GM12865 (cell line): Measurements from ENCODE around the gene TUBA8.

Experiments used
- DNase-seq: peaks from one replicate; pipeline ENCODE4 v3.0.0; 2010; ENCODE audit warnings: low read depth
- H3K4me3 ChIP-seq: 2 replicates; pipeline ENCODE4 v1.5.1; 2011; ENCODE audit warnings: mild to moderate bottlenecking, low read depth, low read length, control low read depth
- TF ChIP-seq, protein P1 (sequence below): IDR thresholded peaks from 2 replicates; pipeline ENCODE4 v1.5.1; 2011; ENCODE audit warnings: low read length, control low read depth, low read depth, inconsistent platforms; ENCODE audit not compliant: insufficient read depth; ENCODE audit errors: missing control alignments

Gene TUBA8

DNA sequence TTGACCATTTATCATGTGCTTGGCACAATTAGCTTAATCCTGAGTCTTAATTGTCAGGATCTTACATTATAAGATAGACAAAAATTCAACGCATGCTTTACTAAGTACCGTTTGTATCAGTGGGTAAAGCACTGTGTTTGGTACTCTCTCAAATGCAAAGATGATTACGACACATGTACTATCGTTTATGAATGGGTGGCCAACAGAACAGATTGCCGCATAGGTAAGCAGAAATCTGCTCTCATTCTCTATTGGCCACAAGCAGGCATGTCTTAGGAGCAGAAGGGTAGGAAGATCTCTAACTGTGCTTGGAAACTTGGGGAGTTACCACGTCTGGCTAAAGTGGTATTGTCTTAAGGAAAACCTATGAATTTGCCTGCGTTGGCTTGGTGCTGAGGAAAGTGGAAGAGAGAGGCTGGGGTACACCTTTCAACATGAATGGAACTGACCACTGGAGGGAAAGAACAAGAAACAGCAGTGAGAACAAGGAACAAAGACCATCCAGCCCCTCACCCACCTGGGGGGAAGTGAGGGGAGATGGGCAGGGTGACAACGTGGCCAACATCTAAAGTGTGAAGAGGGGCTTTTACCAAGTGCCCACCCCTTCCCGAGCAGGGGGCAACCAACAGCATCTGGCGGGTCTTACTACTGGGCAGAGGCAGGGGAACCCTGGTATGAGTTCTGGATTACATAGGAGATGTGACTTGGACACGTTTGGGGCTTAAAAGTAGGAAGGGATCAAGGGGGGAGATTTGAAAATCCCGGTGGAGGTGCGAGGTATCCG is 1.0 kb upstream of the TUBA8 start:
- peak; percentile 27 for DNase-seq
- TF ChIP-seq, protein P1, sequence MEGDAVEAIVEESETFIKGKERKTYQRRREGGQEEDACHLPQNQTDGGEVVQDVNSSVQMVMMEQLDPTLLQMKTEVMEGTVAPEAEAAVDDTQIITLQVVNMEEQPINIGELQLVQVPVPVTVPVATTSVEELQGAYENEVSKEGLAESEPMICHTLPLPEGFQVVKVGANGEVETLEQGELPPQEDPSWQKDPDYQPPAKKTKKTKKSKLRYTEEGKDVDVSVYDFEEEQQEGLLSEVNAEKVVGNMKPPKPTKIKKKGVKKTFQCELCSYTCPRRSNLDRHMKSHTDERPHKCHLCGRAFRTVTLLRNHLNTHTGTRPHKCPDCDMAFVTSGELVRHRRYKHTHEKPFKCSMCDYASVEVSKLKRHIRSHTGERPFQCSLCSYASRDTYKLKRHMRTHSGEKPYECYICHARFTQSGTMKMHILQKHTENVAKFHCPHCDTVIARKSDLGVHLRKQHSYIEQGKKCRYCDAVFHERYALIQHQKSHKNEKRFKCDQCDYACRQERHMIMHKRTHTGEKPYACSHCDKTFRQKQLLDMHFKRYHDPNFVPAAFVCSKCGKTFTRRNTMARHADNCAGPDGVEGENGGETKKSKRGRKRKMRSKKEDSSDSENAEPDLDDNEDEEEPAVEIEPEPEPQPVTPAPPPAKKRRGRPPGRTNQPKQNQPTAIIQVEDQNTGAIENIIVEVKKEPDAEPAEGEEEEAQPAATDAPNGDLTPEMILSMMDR = no peak
- peak overlapping the region; percentile 71 for H3K4me3 ChIP-seq

GRCh38 chr22:18110954-18111758 is 547 bp downstream of the TUBA8 start:
- DNase-seq = no peak
- TF ChIP-seq, protein P1 = no peak

GRCh38 chr22:18111759-18112330 is 1.2 kb downstream of the TUBA8 start:
- TF ChIP-seq, protein P1 = no peak
- DNase-seq = no peak
- H3K4me3 ChIP-seq = peak overlapping the region; percentile 71

More at GRCh38 chr22:18110954-18111758, 547 bp downstream of the TUBA8 start:
- peak overlapping the region; percentile 71 for H3K4me3 ChIP-seq

DNA sequence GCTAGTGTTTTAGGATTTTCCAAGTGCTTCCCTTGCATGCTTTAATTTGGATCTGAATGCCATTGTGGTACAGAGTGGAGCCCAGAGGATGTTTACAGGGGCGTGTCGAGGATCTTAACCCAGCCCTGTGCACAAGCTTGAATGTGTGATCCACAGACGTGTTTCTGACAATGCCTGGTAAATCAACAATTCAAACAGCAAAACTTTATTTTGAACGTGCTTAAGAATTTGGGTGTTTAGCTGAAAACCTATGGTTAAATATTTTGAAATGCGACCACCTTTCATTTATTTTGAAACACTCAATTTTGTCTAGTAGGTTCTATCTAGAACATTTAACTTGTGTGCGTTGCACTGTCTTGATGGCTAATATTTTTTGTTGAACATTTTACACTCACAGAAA is 1.8 kb downstream of the TUBA8 start:
- no peak for DNase-seq

GRCh38 chr22:18113680-18114394 is 3.2 kb downstream of the TUBA8 start:
- no peak overlapping the region for H3K4me3 ChIP-seq
- TF ChIP-seq, protein P1 = no peak
- DNase-seq = peak; percentile 23

More for the DNA sequence above, 1.8 kb downstream of the TUBA8 start:
- H3K4me3 ChIP-seq = peak overlapping the region; percentile 71; the same call in 1 of the 2 replicates
- TF ChIP-seq, protein P1 = no peak

DNA sequence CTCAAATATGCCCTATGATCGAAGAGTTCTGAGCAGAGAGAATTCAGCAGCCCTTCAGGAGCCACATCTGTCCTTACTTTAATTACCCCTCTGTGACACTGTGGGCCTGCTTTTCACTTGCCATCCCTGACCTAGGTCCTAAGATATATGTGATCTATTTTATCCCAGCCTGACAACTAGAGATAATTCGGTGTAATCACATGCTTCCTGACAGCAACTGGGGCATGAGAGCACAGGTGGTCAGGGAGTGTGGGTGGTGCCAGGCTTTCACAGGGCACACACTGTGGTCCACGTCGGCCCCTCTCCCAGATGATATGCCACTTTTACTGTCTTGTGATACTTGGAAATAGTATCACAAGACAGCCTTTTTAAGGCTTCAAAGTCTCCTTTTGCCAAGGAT is 3.9 kb downstream of the TUBA8 start:
- DNase-seq = no peak
- TF ChIP-seq, protein P1 = no peak
- H3K4me3 ChIP-seq = no peak overlapping the region
